Hematopoietic multipotent progenitor cell (in vitro differentiated cells): ENCODE results near the gene PSMG4. TPM values are rescaled to one million over a fixed set of nuclear protein-coding genes. Genes with fewer than 3 reads are reported as not detected.

ENCODE experiments used
- DNase-seq, 3 donors: peaks; one replicate each; pipeline ENCODE4 v3.0.0-alpha.2; 2011 to 2015; ENCODE audit warnings: low read depth in 2 of 3, low spot score in 2 of 3
- total RNA-seq: library from RNA; depleted of rRNA; stranded (reverse); fragments of >200 nt; gene quantifications from one replicate; pipeline ENCODE4 v1.2.3, GENCODE V29; 2012

The PSMG4 gene
- total RNA-seq, 1 donor = 47.7 TPM

DNA sequence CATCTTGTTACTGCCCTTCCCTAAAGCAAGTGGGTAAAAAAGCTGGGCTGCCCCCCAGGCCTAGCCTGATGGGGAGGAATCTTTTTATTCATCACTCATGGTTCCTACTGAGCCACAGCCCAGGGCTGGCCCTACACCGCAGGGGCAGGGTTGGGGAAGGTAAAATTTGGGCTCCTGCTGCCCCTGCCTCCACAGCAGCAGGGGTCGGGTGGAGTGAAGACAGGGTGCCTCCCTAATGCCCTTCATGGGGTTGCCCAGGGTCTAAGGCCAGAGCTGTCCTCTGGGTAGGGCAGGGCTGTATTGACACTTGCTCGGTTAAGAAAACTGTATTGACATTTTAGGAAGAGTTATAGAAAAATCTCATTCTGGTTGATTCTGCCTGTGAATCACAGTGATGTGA, 8.9 kb upstream of the PSMG4 start:
- no peak for DNase-seq

DNA sequence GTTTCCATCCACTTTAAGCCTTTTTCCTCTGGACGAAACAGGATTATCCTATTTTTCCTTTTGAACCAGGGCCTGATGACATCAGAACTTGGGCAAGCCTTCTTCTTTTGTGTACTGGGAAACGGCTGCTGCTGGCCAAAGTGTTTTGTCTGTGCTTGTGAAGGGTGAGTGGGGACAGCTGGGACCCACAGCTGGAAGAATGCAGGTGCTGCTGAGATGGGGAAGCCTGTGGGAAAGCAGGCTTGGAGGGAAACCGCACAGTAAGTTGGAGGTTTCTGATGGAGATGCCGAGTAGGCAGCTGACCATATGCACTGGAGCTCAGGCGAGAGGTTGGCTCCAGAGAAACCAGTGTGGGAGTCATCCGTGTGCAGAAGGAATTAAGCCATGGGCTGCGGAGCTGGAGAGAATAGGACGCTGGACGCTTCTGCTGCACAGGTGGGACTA, 8.5 kb upstream of the PSMG4 start:
- DNase-seq = no peak

DNA sequence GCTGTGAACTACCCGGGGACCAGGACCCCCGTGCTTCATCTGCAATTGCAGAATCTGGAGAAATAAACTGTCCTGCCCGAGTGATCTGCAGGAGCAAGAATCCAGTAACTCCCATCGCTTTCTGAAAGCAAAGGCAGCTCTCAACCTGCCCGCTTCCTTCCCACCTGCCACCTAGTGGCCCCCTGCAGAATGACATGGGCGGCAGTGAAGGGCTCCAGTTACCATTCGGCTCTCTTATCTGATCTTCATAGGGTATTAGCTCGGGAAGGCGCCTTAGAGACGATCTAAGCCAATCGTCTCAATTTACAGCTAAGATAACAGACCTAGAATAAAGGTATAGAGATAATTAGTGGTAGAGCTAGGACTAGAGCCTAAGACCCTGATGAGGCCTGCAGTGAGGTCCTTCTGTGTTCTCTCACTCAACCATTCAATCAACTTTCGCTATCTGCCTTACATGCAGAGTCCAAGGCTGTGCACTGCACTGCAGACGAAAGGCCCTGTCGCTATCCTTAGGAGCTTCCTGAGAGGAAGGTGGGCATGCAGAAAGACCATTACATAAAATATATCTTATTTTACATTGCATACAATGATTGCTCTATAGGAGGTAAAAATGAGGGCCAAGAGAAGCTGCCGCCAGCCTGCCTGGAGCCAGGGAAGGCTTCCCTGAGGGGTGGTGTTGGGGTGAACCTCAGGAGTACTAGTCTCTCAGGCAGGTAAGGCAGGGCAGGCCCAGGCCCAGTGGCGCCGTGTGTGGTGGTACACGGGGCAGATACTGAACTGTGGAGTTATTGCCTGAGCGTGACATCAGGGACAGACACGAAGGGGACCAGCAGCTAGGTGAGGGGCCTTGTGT, 7.1 kb upstream of the PSMG4 start:
- DNase-seq = peak; percentile 54 to 84 (median 71)

DNA sequence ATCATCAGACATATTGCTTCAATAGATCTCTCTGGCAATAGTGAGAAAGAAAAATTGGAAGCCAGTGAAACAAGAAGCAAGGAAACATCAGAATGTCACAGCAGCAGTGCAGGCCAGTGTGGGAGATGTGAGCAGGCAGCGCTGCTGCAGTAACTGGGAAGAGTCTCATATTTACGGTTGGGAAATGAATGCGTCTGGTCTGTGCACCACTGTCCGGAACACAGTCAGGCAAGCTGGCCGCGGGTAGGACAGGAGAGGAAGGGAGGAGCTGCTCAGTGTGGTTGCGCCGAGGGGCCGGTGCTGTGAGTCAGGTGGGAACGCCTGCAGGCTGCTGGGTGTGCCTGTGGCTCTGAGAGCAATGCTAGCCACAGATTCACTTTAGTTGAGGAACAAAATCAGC, 6.4 kb upstream of the PSMG4 start:
- DNase-seq = no peak

DNA sequence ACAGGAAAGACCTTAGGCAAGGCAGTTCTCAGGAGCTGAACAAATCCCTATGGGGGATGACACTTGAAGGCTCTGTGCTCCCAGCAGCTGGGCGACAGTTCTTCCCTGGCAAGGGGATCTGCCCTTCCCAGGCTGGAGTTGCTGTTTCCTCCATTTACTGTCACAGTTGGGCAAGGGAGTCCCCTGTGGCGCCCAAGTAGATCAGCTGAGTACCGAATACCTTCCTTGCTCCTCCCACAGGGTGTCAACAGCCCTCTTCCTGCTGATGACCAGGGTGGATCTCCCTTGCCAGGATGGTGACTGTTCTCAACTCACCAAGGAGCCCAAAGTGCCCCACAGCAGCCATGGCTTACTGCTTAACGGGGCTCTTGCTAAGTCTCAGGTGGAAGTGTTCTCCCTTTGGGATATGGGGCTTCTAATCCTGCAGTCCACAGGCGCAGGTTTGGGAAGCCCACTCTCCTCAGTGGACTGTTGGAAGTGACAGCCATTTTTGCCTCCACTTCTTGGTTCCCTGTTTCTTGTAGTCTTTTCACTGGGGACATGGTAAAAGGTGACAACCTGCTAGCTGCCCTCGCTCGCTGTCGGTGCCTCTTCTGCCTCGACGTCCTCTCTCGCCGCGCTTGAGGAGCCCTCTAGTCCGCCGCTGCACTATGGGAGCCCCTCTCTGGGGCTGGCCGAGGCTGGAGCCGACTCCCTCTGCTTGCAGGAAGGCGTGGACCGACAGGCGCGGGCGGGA, 5.7 kb upstream of the PSMG4 start:
- DNase-seq = no peak

DNA sequence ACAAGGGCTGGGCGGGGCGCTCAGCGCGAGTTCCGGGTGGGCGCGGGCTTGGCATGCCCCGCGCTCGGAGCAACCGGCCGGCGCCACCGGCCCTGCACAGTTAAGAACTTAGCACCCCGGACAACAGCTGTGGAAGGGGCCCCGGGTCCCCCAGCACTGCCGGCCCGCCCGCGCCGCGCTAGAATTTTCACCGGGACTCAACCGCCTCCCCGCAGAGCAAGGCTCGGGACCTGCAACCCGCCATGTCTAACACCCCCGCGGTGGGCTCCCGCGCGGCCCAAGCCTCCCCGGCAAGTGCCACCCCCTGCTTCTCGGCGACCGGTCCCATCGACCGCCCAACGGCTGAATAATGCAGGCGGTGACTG, 5.2 kb upstream of the PSMG4 start:
- no peak for DNase-seq

DNA sequence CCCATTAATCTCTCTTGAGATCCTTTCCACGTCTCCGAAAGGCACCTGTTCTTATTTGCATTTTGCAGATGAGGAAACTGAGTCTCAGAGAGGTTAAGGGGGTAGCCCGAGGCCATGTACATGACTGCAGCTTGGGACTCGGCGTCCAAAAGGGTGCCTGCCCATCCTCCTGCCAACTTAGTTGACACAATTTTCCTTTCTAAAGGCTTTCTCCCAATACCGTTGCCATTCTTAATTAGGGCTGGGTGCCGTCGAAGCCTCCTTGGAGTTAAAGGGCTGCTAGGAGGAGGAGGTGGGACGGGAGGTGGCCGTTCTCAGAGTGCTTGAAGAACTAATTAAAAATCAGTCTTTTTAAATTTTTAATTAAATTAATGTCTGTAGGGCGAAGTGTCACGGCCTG, 546 bp upstream of the PSMG4 start:
- DNase-seq = no peak

DNA sequence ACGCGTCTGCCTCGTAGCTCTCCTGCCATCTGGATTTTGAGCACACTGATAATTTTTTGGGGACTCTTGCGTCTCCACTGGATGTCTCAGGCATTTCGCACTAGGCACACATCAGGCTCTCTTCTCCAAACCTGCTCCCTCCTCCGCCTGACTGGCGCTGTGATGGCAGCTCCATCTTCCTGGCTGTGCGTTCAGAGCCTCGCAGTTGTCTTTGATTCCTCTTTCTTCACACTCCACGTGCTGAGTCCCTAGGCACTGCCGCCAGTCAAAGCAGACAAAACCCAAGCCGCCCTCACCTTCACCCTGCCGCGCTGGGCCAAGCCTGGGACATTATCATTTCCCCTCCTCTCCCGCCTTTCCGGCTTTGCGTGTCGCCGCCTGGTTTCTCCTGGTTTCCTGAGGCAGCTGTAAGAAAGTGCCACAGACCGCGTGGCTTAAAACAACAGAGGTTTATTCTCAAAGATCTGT, 778 bp downstream of the PSMG4 start:
- peak in 1 of 3 donors; percentile 64 for DNase-seq

DNA sequence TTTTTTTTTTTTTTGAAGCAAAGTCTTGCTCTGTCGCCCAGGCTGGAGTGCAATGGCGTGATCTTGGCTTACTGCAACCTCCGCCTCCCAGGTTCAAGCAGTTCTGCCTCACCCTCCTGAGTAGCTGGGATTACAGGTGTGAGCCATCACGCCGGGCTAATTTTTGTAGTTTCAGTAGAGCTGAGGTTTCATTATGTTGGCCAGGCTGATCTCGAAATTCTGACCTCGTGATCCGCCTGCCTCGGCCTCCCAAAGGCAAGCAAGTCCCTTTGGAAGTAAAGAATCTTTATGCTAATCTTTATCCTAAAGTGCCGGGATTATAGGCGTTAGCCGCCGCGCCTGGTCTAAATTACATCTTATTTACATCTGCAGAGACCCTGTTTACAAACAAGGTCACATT, 1.5 kb downstream of the PSMG4 start:
- no peak for DNase-seq

DNA sequence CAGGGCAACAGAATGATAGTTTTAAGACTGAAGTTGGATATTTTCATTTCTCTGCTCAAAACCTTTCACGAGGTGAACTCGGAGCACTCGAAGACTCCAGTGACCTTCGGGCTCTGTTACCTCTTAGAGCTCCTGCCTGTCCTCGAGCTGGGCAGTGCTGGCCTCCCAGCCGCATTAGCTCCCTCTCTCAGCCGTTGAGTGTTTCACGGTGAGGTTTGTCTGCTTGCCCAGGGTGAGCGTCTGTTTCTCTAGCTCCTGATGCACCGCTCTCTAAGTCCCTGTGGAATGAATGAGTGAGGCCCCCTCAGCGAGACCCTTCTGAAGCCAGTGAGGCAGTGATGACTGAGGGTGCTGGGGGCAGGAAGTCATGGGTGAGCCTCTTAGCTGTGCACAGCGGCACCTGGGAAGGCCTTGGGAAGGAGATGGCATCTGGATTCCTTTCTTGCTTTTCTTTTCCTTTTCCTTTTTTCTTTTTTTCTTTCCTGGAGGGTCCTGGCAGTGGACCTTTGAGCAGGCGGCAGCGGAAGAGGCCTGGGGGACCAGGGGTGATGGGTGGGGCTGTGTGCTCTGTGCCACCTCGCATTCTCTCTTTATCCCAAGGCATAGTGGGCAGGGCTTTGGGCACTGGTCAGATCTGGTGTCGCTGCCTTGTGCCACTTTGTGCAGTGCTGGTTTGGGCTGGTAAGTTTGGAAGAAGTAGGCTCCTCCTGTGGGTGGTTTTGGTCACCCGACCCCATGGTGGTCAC, 2.2 kb downstream of the PSMG4 start:
- DNase-seq = no peak

DNA sequence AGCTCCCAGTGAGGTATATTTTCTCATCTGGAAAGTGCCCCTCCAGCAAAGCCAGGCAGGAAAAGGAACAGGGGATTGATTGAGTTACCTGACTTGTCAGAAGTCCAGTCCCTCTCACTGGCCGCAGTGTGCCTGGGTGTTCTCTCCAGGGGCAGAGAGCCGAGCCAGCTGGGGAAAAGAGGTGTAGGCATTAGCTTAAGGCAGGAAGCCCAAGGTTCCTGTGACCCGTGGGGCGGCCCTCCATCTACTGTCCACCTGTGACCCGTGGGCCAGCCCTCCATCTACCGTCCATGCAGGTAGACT, 2.7 kb downstream of the PSMG4 start:
- no peak for DNase-seq

DNA sequence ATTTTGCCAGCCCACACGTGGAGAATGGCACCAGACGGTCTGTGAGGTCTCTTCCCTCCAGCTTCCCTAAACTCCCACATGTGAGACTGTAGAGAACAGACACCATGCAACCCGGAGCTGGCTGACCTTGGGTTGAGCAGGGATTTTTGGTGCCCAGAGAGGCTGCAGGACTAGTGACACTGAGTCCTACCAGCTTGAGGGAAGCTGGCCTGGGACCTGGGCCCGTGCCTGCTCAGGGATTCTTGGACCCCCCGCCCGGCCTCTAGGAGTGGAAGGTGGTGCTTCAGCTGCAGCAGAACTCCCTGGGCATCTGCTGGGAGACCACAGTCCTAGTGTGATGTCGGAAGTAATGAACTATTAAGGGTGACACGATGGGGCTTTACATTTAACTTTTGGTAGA, 3.2 kb downstream of the PSMG4 start:
- DNase-seq = no peak

DNA sequence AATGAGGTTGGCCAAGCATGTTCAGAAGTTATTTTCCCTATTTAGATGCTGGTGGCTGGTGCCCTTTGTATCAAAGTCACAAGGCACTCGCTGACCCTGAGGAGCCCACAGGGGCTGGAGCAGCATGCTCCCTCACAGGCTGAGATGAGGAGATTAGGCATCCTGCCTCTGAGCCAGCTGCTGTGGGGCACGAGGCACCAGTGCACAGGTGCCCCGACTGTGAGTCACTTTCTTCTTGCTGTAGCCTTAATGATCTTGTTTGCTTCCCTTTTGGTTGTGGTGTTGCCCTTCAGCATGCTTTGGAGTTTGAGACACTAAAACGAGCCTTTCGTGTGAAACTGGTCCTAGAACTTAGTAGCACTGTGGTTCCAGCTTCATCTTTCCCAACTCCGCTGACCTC, 4.3 kb downstream of the PSMG4 start:
- no peak for DNase-seq

DNA sequence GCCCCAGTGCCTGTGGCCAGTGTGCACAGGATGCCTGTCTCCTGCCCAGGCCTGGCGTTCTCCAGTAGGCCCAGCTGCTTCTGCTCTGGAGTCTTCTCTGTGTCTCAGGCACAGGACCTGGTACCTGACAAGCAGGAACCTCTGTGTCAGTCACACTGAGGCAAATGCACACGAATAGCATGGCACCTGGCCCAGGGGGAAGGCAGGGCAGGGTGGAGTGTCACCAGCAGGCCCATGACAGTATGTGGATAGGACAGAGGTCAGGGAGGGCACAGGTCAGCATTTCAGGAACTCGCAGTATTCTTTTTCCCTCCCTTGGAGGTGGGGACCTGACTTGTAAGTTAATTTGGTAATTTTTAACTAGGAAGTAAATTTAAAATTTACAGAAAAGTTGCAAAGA, 5.6 kb downstream of the PSMG4 start:
- DNase-seq = no peak

DNA sequence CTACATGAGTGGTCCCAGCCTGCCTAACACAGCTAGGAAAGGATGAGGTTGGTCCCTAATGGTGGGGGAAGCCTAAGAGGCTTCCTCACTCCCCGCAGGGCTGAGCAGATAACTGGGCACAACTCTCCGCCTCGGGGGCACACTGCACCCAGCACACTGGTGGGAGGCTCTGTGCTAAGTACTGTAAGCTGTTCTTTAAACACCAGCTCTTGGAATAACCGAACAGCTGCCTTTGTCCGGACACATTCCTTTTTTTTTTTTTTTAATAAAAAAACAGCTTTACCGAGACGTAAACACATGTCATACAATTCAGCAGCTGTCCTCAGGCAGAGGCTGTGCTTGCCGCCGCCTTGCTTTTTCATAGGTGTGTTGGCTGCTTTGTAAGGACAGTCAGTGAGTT, 6.9 kb downstream of the PSMG4 start:
- no peak for DNase-seq

DNA sequence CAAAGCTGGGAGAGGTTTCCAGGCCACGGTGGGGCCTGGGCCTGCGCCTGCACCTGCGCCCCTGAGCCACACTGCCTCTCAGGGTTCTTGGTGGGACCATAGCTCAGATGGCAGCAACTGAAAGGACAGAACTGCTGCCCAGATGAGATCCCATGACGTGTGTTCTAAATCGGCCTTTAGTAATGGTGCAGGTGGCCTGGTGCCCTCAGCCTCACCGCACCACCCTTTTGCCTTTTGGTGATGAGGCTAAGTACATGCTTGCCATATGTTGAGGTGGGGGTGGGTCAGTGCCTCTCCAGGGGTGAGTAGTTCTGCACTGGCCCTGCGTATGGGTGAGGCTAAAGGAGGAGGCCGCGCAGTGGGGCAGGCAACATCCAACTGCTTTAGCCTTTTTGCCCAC, 7.4 kb downstream of the PSMG4 start:
- DNase-seq = no peak

DNA sequence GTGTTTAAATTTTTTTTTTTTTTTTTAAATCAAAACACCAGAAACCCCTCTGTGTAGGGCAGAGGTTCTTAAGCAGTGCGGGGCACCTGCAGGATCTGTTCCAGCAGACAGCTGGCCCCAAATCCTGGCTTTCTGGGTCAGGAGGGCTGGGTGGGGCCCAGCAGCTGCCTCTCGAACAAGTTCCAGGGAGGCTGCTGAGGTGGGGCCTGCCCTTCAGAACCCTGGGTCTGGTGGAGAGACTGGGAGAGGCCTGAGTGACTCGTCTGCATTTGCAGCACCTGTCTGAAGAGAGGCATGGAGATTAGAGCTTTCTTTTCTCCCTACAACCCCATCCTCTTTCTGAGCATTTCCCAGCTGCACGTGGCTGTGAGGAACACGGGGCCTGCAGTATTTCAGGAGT, 8.4 kb downstream of the PSMG4 start:
- DNase-seq = no peak

DNA sequence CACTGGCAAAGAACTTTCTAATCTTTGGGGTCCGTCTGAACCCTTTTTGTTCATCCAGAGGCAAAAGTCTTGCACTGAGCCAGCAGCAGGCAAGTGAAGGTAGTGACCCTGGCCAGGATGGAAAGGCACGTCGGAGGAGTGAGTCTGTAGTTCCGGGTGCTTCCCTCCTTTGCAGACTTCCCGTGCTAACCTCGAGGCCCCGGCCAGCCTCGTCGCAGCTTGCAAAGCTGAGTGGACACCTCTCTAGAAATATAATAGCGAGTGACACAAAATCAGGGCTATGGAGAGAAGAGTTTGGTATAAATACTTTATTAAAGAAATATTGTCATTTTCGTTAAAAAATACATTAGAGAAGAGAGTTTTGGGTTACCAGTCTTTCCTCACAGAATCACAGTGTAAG, 9.9 kb downstream of the PSMG4 start:
- no peak for DNase-seq

DNA sequence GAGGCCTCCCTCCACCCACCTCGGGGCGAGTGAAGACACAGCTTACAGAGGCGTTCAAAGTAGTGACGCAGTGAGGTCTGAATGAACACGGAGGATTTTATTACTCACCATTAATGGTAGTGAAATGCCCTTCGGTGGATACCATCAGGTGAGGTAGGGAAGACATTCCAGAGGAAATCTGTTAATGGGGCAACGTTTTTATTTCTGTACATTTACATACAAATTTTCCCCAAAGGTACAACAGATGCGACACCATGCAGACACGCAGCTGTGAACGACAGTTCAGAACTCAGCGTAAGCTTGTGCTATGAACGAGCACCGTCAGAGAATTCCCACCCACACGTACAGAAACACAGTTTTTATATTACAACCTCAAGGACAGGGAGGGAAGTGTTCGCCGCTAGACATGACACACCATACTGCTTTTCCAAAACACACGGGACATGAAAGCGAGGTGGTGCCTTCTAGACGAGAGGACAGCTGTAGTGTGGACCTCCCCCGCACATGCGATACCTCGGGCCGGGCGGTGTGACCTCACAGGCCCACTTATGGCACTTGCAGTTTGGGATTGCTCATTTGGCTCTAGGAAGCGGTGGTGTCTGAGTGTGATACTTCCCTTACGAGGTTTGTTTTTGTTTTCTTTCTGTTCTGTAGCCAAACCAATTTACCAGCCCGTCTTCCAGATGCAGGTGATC, 10.7 kb downstream of the PSMG4 start:
- DNase-seq = no peak

DNA sequence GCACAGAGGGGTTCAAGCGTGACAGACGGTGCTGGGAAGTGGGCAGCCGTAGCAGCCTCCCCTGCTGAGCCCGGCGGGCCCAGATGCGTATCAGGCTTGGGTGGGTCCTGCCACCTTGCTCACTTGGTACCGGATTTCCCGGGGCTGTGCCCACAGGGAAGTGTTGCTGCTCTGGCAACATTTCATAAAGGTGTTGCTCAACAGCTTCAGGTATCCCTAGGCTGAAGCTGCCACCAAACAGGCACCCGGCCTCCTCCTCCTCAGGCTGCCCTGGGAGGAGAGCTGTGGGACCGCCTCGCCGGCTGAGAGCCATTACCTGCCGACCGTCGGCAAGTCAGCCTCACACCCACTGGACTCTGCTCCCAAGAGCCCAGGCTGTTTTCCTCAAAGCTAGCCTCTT, 11.5 kb downstream of the PSMG4 start:
- no peak for DNase-seq

DNA sequence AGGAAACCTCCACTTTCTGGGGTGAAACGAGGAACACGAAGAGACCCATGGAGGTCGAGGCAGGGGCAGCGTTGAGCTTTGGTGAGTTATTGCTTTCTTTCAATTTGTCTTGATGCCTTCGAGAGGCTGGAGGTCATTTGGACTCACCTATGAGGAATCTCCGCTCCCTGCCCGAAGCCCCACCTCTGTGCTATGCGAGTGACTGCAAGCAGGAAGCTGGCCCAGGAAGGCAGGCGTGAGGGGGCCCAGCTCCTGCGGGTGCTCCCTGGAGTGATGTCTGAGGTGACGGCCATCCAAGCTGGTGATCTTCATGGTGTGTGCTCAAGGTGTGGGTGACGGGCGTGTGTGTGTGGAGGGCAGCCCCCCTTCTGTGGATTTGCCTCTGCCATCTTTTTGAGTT, 13.0 kb downstream of the PSMG4 start:
- no peak for DNase-seq
